H9 (cell line): Measurements from ENCODE around the gene LOXL1. TPM values are rescaled to one million over a fixed set of nuclear protein-coding genes. Genes with fewer than 3 reads are reported as not detected.

Experiments
- DNase-seq: peaks from one replicate; pipeline ENCODE4 v3.0.0-alpha.2; 2017
- H2AFZ ChIP-seq: one replicate; pipeline ENCODE4 v1.6.1; 2013; ENCODE audit warnings: mild to moderate bottlenecking, low read length, control low read depth, moderate library complexity
- H2AK5ac ChIP-seq: 2 replicates; pipeline ENCODE4 v1.6.1; 2013; ENCODE audit warnings: low read length, control low read depth, mixed read lengths; ENCODE audit not compliant: insufficient read length
- H2BK120ac ChIP-seq: one replicate; pipeline ENCODE4 v1.6.1; 2013; ENCODE audit warnings: low read depth, mild to moderate bottlenecking, low read length, control low read depth, inconsistent platforms; ENCODE audit not compliant: poor library complexity, severe bottlenecking
- H2BK12ac ChIP-seq: 2 replicates; pipeline ENCODE4 v1.6.1; 2013; ENCODE audit warnings: low read length, control low read depth, mixed read lengths, low read depth; ENCODE audit not compliant: insufficient read length
- H2BK15ac ChIP-seq: 2 replicates; pipeline ENCODE4 v1.6.1; 2013; ENCODE audit warnings: low read depth, low read length, control low read depth
- H2BK20ac ChIP-seq: one replicate; pipeline ENCODE4 v1.6.1; 2013; ENCODE audit warnings: low read depth, mild to moderate bottlenecking, low read length, control low read depth, inconsistent platforms; ENCODE audit not compliant: poor library complexity, severe bottlenecking
- H2BK5ac ChIP-seq: 2 replicates; pipeline ENCODE4 v1.6.1; 2013; ENCODE audit warnings: low read length, control low read depth, mixed read lengths; ENCODE audit not compliant: insufficient read length
- H3K14ac ChIP-seq: 2 replicates; pipeline ENCODE4 v1.6.1; 2013; ENCODE audit warnings: low read length, control low read depth; ENCODE audit not compliant: insufficient read depth
- H3K18ac ChIP-seq: 2 replicates; pipeline ENCODE4 v1.6.1; 2013; ENCODE audit warnings: low read depth, mild to moderate bottlenecking, mixed read lengths, low read length, control low read depth; ENCODE audit not compliant: insufficient read length
- H3K23ac ChIP-seq: 2 replicates; pipeline ENCODE4 v1.6.1; 2013; ENCODE audit warnings: low read length, control low read depth, mixed read lengths, low read depth; ENCODE audit not compliant: insufficient read length
- H3K23me2 ChIP-seq: 2 replicates; pipeline ENCODE4 v1.6.1; 2013; ENCODE audit warnings: low read depth, mild to moderate bottlenecking, mixed read lengths, low read length, control low read depth; ENCODE audit not compliant: insufficient read length, poor library complexity, severe bottlenecking
- H3K27ac ChIP-seq: 2 replicates; pipeline ENCODE4 v1.5.1; 2013; ENCODE audit warnings: low read length, control low read depth, mixed read lengths, low read depth; ENCODE audit not compliant: insufficient read length
- H3K27me3 ChIP-seq: 2 replicates; pipeline ENCODE4 v1.6.1; 2013; ENCODE audit warnings: low read length, control low read depth, inconsistent platforms; ENCODE audit not compliant: insufficient read depth
- H3K4ac ChIP-seq: 2 replicates; pipeline ENCODE4 v1.6.1; 2013; ENCODE audit warnings: low read depth, mild to moderate bottlenecking, control low read depth, inconsistent platforms, low read length, moderate library complexity
- H3K4me1 ChIP-seq: 2 replicates; pipeline ENCODE4 v1.6.1; 2013; ENCODE audit warnings: low read length, control low read depth, inconsistent platforms; ENCODE audit not compliant: insufficient read depth
- H3K4me2 ChIP-seq: 2 replicates; pipeline ENCODE4 v1.6.1; 2013; ENCODE audit warnings: low read length, control low read depth, mixed read lengths; ENCODE audit not compliant: insufficient read length, insufficient read depth
- H3K56ac ChIP-seq: 2 replicates; pipeline ENCODE4 v1.6.1; 2013; ENCODE audit warnings: low read depth, mild to moderate bottlenecking, mixed read lengths, low read length, control low read depth; ENCODE audit not compliant: insufficient read length
- H3K79me1 ChIP-seq: 2 replicates; pipeline ENCODE4 v1.6.1; 2013; ENCODE audit warnings: low read depth, mild to moderate bottlenecking, moderate library complexity, low read length, control low read depth, inconsistent platforms; ENCODE audit not compliant: insufficient read depth, poor library complexity, severe bottlenecking
- H3K79me2 ChIP-seq: 2 replicates; pipeline ENCODE4 v1.6.1; 2013; ENCODE audit warnings: low read length, control low read depth, inconsistent platforms; ENCODE audit not compliant: insufficient read depth
- H3K9ac ChIP-seq: 2 replicates; pipeline ENCODE4 v1.6.1; 2013; ENCODE audit warnings: low read length, control low read depth, mixed read lengths; ENCODE audit not compliant: insufficient read length; ENCODE audit errors: extremely low read depth
- H3K9me3 ChIP-seq: one replicate; pipeline ENCODE4 v1.6.1; 2013; ENCODE audit warnings: low read depth, low read length, inconsistent platforms; ENCODE audit not compliant: control insufficient read depth
- H3T11ph ChIP-seq: one replicate; pipeline ENCODE4 v1.6.1; 2013; ENCODE audit warnings: mild to moderate bottlenecking, low read length, control low read depth, inconsistent platforms
- H4K20me1 ChIP-seq: one replicate; pipeline ENCODE4 v1.6.1; 2013; ENCODE audit not compliant: control insufficient read depth, insufficient read length, insufficient read depth
- H4K5ac ChIP-seq: 2 replicates; pipeline ENCODE4 v1.6.1; 2013; ENCODE audit warnings: low read depth, mild to moderate bottlenecking, mixed read lengths, low read length, control low read depth; ENCODE audit not compliant: insufficient read length
- H4K8ac ChIP-seq: replicated peaks from 2 replicates; pipeline ENCODE4 v1.6.1; 2013; ENCODE audit warnings: low read length, control low read depth, mixed read lengths, low read depth; ENCODE audit not compliant: insufficient read length
- H4K91ac ChIP-seq: 2 replicates; pipeline ENCODE4 v1.6.1; 2013; ENCODE audit warnings: low read depth, mild to moderate bottlenecking, moderate library complexity, mixed read lengths, low read length, control low read depth; ENCODE audit not compliant: insufficient read length
- H3K27ac Mint-ChIP-seq, 3 experiments: 2 replicates in 2 of 3; 3 replicates in 1 of 3; pipeline ENCODE4 v1.8.0; 2020 to 2021; ENCODE audit warnings: mixed read lengths in 3 of 3, mild to moderate bottlenecking in 1 of 3, moderate library complexity in 1 of 3
- H3K27me3 Mint-ChIP-seq: 2 replicates; pipeline ENCODE4 v1.8.0; 2021; ENCODE audit warnings: low read depth, mild to moderate bottlenecking, moderate library complexity, mixed read lengths
- H3K36me3 Mint-ChIP-seq, 3 experiments: 2 replicates in 2 of 3; 3 replicates in 1 of 3; pipeline ENCODE4 v1.8.0; 2020 to 2021; ENCODE audit warnings: low read depth in 3 of 3, mixed read lengths in 3 of 3; ENCODE audit not compliant: insufficient read depth in 1 of 3
- H3K4me1 Mint-ChIP-seq, 2 experiments: 2 replicates each; pipeline ENCODE4 v1.8.0; 2020; ENCODE audit warnings: mixed read lengths in 2 of 2
- H3K4me3 Mint-ChIP-seq, 2 experiments: 2 replicates in 1 of 2; 3 replicates in 1 of 2; pipeline ENCODE4 v1.8.0; 2020 to 2021; ENCODE audit warnings: mild to moderate bottlenecking in 2 of 2, mixed read lengths in 2 of 2, moderate library complexity in 1 of 2
- H3K9me3 Mint-ChIP-seq, 2 experiments: 2 replicates in 1 of 2; 3 replicates in 1 of 2; pipeline ENCODE4 v1.8.0; 2020; ENCODE audit warnings: mild to moderate bottlenecking in 2 of 2, mixed read lengths in 2 of 2, moderate library complexity in 1 of 2
- WGBS: extraction: QIAGEN DNeasy Blood & Tissue Kit; methylation state at CpG from one replicate; pipeline ENCODE4 v1.1.7; 2013; ENCODE audit warnings: missing lambda C conversion rate, low lambda C conversion rate, mixed read lengths; ENCODE audit not compliant: insufficient read length; ENCODE audit errors: extremely low coverage; 5-methylcytosine and 5-hydroxymethylcytosine counted together
- total RNA-seq: library from RNA; stranded (reverse); gene quantifications from 2 replicates; pipeline ENCODE4 v1.2.1, GENCODE V29; 2021
- TF ChIP-seq, protein P1 (sequence below): fragments of 200-600 bp; sonication (generic); conservative IDR thresholded peaks from 3 replicates; pipeline ENCODE4 v1.8.0; 2021; ENCODE audit warnings: antibody characterized with exemption, mild to moderate bottlenecking

LOXL1 gene
- total RNA-seq, 1 experiment from 2014 or later = 9.1 TPM

GRCh38 chr15:73904026-73904815, 22.0 kb upstream of the LOXL1 start:
- no peaks in the 10 kb centered on the region; a peak in 1 of 7 replicates for H3K36me3 Mint-ChIP-seq
- no CpG with 5 or more reads among the region's 9 CpGs for WGBS
- Histone ChIP-seq H2AK5ac (no peak overlapping the region), H4K91ac (no peak overlapping the region), H2BK120ac (no peak overlapping the region), H3K56ac (no peak overlapping the region), H3K4me1 (no peaks in the 10 kb centered on the region), H3K79me1 (no peaks in the 10 kb centered on the region), H4K8ac (no peak overlapping the region), H3K4ac (no peak overlapping the region), H2AFZ (no peak overlapping the region), H2BK15ac (no peak overlapping the region), H4K20me1 (no peaks in the 10 kb centered on the region), H2BK5ac (no peak overlapping the region), H2BK20ac (no peak overlapping the region), H3K23me2 (no peaks in the 10 kb centered on the region), H3K9ac (no peak overlapping the region), H3K9me3 (no peaks in the 10 kb centered on the region), H4K5ac (no peak overlapping the region), H3K27me3 (no peaks in the 10 kb centered on the region), H3K79me2 (no peaks in the 10 kb centered on the region), H3T11ph (no peak overlapping the region), H3K14ac (no peak overlapping the region), H3K18ac (no peak overlapping the region), H3K4me2 (no peak overlapping the region), H3K27ac (no peak overlapping the region), H2BK12ac (no peak overlapping the region), H3K23ac (no peak overlapping the region)
- no peak for DNase-seq
- peaks cover 0 to 4% of the 10 kb centered on the region in 2 experiments; a peak in 2 of 5 replicates for H3K9me3 Mint-ChIP-seq
- TF ChIP-seq, protein P1, sequence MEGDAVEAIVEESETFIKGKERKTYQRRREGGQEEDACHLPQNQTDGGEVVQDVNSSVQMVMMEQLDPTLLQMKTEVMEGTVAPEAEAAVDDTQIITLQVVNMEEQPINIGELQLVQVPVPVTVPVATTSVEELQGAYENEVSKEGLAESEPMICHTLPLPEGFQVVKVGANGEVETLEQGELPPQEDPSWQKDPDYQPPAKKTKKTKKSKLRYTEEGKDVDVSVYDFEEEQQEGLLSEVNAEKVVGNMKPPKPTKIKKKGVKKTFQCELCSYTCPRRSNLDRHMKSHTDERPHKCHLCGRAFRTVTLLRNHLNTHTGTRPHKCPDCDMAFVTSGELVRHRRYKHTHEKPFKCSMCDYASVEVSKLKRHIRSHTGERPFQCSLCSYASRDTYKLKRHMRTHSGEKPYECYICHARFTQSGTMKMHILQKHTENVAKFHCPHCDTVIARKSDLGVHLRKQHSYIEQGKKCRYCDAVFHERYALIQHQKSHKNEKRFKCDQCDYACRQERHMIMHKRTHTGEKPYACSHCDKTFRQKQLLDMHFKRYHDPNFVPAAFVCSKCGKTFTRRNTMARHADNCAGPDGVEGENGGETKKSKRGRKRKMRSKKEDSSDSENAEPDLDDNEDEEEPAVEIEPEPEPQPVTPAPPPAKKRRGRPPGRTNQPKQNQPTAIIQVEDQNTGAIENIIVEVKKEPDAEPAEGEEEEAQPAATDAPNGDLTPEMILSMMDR = no peak
- no peak overlapping the region for H3K4me3 Mint-ChIP-seq
- H3K27me3 Mint-ChIP-seq = peaks cover 5% of the 10 kb centered on the region
- peaks cover 5 to 7% of the 10 kb centered on the region in 2 experiments for H3K4me1 Mint-ChIP-seq
- H3K27ac Mint-ChIP-seq = no peak overlapping the region
